Measurements from ENCODE around the gene EARS2. TPM values are rescaled to one million over a fixed set of nuclear protein-coding genes. Genes with fewer than 3 reads are reported as not detected.
A peak's percentile ranks its signal among the peaks of the same experiment; 100 is the strongest.

EARS2 gene
- total RNA-seq, 1 donor = 32.6 TPM

DNA sequence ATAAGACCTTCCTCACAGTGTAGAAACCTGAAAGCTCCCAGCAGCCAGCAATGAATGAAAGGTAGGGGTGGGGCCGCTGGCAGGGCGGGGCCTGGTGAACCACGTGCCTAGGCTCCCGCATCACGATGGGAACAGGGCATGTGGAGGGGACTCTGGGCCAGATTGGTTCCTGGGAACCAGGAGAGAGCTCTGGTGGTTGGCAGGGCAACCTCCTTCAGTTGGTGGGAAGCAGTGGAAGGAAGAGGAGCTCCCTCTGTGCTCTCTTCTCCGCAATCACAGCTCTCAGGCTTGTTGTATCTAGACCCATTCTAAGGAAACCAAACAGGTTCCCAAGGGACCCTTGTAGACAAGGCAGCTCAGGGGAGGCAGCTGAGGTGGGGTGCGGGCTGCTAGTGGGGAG, 57.3 kb downstream of the EARS2 start:
- no peak overlapping the region for H3K4me3 ChIP-seq (ENCODE audit: insufficient read depth, low read length)
- H4K20me1 ChIP-seq (ENCODE audit: insufficient read depth, low read length) = peaks cover 61% of the 10 kb centered on the region
- H3K36me3 ChIP-seq (ENCODE audit: insufficient read depth, low read length) = peaks cover 5% of the 10 kb centered on the region
- H2AFZ ChIP-seq (ENCODE audit: low read length) = no peak overlapping the region
- peaks cover 39% of the 10 kb centered on the region for H3K79me2 ChIP-seq (ENCODE audit: insufficient read depth, low read length)
- peaks cover 8% of the 10 kb centered on the region for H3K4me1 ChIP-seq (ENCODE audit: insufficient read depth, low read length)
- no peaks in the 10 kb centered on the region for H3K27me3 ChIP-seq (ENCODE audit: insufficient read depth, low read length)
- TF ChIP-seq CTCF (IDR thresholded peaks at IDR 0.05; ENCODE audit: extremely low read depth, low read depth, low read length) = no peak
- H3K27ac ChIP-seq (ENCODE audit: low read depth, low read length) = no peak overlapping the region
- DNase-seq (ENCODE audit: insufficient read length, low spot score, missing footprints) = no peak
- no peak overlapping the region for H3K4me2 ChIP-seq (ENCODE audit: insufficient read depth, low read length)
- no peaks in the 10 kb centered on the region for H3K9me3 ChIP-seq (ENCODE audit: low read depth, low read length)

DNA sequence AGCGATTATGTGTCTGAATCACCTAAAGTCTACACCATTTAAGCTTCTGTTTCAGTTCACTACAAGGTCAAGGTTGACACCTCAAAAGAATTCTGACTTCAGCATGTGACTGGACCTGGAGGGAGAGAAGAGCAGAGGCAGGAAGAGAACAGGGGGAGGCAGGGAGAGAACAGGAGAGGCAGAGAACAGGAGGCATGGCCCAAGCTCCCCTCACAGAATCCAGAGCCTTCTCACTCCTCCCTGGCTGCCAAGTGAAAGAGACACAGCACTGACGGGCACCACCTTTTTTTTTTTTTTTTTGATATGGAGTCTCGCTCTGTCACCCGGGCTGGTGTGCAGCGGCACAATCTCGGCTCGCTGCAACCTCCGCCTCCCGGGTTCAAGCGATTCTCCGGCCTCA, 58.3 kb downstream of the EARS2 start:
- Histone ChIP-seq H2AFZ (ENCODE audit: low read length) (no peak overlapping the region), H4K20me1 (ENCODE audit: insufficient read depth, low read length) (peaks cover 53% of the 10 kb centered on the region), H3K27me3 (ENCODE audit: insufficient read depth, low read length) (no peaks in the 10 kb centered on the region), H3K36me3 (ENCODE audit: insufficient read depth, low read length) (peaks cover 8% of the 10 kb centered on the region), H3K79me2 (ENCODE audit: insufficient read depth, low read length) (peaks cover 39% of the 10 kb centered on the region), H3K9me3 (ENCODE audit: low read depth, low read length) (no peaks in the 10 kb centered on the region), H3K4me3 (ENCODE audit: insufficient read depth, low read length) (no peak overlapping the region), H3K4me1 (ENCODE audit: insufficient read depth, low read length) (peaks cover under 1% of the 10 kb centered on the region), H3K4me2 (ENCODE audit: insufficient read depth, low read length) (no peak overlapping the region), H3K27ac (ENCODE audit: low read depth, low read length) (no peak overlapping the region)
- DNase-seq (ENCODE audit: insufficient read length, low spot score, missing footprints) = no peak
- TF ChIP-seq CTCF (IDR thresholded peaks at IDR 0.05; ENCODE audit: extremely low read depth, low read depth, low read length) = no peak

DNA sequence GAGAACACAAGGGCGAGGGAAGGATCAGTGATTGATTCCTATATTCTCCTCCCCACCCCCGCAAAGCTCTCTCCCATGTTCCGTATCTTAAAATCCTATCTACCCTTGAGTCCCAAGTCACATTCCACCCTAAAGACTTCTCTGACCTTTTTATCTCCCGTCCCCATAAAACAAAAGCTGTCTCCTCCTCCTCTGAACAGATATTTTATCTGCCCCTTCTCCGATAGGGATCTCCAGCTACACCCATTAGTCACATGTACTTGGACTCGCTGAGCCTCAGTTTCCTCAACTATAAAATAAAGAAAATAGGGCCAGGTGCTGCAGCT, 59.6 kb downstream of the EARS2 start:
- no peak for TF ChIP-seq CTCF (IDR thresholded peaks at IDR 0.05; ENCODE audit: extremely low read depth, low read depth, low read length)
- Histone ChIP-seq H3K9me3 (ENCODE audit: low read depth, low read length) (no peaks in the 10 kb centered on the region), H3K4me3 (ENCODE audit: insufficient read depth, low read length) (no peak overlapping the region), H3K36me3 (ENCODE audit: insufficient read depth, low read length) (peaks cover 10% of the 10 kb centered on the region), H4K20me1 (ENCODE audit: insufficient read depth, low read length) (peaks cover 41% of the 10 kb centered on the region), H3K79me2 (ENCODE audit: insufficient read depth, low read length) (peaks cover 33% of the 10 kb centered on the region), H3K4me2 (ENCODE audit: insufficient read depth, low read length) (no peak overlapping the region), H2AFZ (ENCODE audit: low read length) (no peak overlapping the region), H3K27ac (ENCODE audit: low read depth, low read length) (no peak overlapping the region), H3K4me1 (ENCODE audit: insufficient read depth, low read length) (no peaks in the 10 kb centered on the region), H3K27me3 (ENCODE audit: insufficient read depth, low read length) (no peaks in the 10 kb centered on the region)
- no peak for DNase-seq (ENCODE audit: insufficient read length, low spot score, missing footprints)

GRCh38 chr16:23496821-23497542, 60.2 kb downstream of the EARS2 start:
- Histone ChIP-seq H3K9me3 (ENCODE audit: low read depth, low read length) (no peaks in the 10 kb centered on the region), H3K36me3 (ENCODE audit: insufficient read depth, low read length) (peaks cover 12% of the 10 kb centered on the region), H3K4me3 (ENCODE audit: insufficient read depth, low read length) (no peak overlapping the region), H3K4me2 (ENCODE audit: insufficient read depth, low read length) (no peak overlapping the region), H2AFZ (ENCODE audit: low read length) (no peak overlapping the region), H3K79me2 (ENCODE audit: insufficient read depth, low read length) (peaks cover 27% of the 10 kb centered on the region), H3K4me1 (ENCODE audit: insufficient read depth, low read length) (peaks cover 2% of the 10 kb centered on the region), H3K27ac (ENCODE audit: low read depth, low read length) (no peak overlapping the region), H3K27me3 (ENCODE audit: insufficient read depth, low read length) (no peaks in the 10 kb centered on the region), H4K20me1 (ENCODE audit: insufficient read depth, low read length) (peaks cover 35% of the 10 kb centered on the region)
- no peak for TF ChIP-seq CTCF (IDR thresholded peaks at IDR 0.05; ENCODE audit: extremely low read depth, low read depth, low read length)
- peak; percentile 87 for DNase-seq (ENCODE audit: insufficient read length, low spot score, missing footprints)
